ELR (cell line): Measurements from ENCODE around the gene EVI5.

ENCODE experiments used
- DNase-seq: peaks from one replicate; pipeline ENCODE4 v3.0.0-alpha.2; 2015; ENCODE audit warnings: low read depth

Gene EVI5

DNA sequence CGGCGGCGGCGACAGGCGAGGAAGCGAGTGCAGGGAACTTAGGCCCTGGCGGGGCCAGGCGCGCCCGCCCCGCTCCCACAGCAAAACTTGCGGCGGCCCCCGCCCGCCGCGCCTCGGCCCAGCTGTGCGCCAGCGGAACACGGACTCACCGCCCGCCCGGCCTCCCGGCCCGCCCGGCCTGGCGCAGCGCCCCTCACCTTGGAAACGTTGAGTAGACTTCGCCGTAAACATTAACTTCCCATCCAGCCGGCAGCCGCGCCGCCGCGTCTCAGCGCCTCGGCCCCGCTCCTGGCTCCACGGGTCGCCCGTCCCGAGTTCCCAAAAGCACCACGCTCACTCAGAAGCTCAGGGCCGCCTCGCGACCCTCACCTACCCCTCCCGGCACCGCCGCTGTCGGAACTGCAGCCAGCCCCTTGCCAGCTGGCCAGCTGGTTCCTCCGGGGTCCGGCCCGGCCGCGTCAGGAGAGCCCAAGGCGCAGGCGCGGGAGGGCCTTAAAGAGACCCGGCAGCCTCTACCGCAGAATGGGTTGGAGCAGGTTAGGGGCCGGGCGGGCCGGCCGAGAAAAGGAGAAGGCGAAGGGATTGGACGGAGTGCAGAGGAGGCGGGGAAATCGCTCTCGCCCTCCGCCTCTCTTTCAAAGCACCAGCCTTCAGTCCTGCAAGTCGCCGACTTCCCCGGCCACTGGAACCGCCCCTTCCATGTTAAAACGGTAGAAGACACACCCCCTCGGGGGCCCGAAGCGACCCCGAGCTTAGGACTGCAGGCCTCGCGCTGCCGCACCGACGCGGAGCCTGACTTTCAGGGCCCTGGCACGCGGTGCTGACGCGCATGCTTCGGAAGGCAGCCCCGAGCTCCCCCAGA, at the start of gene EVI5:
EVI5 (minus strand) TSS at position 470 of the 862 bp plus-strand sequence. CDS start 48,562 bp downstream, outside the sequence.
- peak; percentile 97 for DNase-seq

DNA sequence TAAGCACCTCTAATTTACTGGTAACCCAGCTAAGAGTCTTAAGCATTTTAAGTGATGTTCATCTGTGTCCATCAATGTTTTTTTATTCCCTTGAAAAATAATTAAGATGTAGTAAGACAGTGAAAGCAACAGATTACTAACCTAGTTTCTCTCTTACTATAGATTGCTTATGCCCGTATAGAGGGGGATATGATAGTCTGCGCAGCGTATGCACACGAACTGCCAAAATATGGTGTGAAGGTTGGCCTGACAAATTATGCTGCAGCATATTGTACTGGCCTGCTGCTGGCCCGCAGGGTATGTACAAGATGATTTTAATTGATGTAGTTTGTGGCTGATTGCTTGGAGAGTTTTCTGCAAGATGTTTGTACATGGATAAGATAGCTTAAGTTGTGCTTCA, 49.7 kb upstream of the EVI5 start:
- DNase-seq, result no peak

DNA sequence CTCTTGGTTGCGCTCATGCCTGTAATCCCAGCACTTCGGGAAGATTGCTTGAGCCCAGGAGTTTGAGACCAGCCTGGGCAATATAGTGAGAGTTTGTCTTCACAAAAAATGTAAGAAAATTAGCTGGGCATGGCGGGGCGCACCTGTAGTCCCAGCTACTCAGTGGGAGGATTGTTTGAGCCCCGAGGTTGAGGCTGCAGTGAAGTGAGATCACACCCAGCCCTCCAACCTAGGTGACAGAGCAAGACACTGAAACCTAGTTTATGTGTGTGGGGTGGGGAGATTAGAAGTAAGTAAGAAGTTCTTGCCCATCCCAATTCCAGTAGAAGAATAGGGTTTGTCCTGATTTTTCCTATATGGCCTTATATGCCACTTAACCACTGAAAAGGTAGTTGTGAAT, 48.9 kb upstream of the EVI5 start:
- no peak for DNase-seq

DNA sequence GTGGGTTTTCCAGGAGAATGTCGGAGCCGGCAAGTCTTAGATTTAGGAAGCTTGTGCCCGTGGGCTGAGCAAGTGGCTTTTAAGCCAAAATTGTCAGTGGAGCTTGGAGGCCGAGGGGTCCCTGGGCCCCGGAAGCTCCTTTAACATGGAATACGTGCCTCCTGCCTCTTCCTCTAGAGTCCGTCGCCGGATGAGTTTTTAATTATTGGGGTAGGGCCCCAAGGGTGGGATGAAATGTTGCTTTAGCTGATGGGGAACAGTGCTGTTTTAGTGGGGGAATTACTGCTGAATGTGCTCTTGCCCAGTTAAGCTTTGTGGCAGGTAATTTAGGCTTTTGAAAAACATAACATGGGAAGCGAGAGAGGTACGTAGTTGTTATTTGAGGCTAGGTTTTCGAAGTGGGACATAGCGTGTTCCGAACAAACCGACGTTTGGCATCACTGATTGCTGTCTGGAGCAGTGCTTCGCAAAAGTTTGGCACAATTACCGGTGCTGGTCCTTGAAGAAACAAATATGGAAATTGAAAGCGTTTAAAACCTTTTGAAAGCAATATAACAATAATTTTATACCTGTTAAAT, 47.7 kb upstream of the EVI5 start:
- no peak for DNase-seq

DNA sequence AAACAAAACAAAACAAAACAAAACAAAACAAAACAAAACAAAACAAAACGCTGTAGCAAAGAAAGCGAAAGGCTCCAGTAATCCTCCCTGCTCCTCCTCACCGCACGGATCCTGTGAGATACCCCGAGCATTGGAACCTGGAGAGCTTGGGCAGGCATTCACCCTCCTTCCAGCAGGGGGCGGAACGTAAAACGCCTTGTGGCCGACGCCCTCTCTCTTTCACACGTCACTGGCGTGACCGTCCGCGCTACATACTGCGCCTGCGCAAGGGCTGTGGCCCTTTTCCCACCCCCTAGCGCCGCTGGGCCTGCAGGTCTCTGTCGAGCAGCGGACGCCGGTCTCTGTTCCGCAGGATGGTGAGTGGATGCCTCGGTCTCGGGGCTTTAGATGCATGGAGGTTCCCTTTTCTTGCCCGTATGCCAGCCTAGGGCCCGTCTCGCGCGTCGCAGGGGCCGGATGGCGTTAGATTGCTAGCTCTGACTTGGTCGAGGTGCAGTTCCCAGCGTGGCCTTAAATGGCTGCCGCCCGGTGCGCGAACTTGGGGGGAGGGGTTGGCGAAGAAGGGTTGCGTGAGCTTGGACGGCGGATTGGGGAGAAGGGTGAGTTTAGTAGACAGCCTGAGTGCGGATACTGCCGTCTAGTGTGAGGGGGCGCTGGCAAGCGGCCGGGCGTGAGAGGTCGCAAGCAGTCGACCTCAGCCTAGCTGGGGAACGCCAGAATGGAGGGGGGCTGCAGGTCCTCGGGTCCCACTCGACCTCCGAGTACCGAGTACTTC, 47.0 kb upstream of the EVI5 start, which contains the start of gene RPL5:
RPL5 (plus strand) TSS at position 279 of the 775 bp plus-strand sequence; CDS start at position 354, 75 bp downstream.
- peak; percentile 98 for DNase-seq

DNA sequence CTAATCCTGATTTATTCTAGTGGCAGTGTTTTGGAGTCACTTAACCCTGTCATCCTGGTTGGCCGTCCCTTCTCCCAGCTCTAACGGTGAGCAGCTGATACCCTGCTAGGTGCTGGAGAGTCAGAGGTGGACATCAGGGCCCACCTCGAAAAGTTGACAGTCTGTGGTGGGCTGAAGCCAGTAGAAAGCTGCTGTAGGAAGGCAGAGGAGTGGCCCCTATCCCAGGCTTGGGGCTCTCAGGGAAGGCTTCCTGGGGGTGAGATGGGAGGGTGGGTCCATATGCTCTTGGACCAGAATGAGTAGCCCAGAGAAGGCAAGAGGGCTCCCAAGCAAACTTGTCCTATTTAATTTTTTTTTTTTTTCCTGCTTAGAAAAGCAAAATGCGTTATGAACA, 46.5 kb upstream of the EVI5 start:
- no peak for DNase-seq

DNA sequence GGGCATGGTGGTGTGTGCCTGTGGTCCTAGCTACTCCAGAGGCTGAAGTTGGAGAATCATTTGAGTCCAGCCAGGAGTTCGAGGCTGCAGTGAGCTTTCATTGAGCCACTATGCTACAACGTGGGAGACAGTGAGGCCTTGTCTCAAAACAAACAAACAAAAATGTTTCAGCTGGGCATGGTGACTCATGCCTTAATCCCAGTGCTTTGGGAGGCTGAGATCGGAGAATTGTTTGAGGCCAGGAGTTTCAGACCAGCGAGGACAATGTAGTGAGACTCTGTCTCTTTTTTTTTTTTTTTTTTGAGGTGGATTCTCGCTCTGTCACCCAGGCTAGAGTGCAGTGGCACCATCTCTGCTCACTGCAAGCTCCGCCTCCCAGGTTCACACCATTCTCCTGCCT, 41.9 kb upstream of the EVI5 start:
- peak; percentile 61 for DNase-seq

DNA sequence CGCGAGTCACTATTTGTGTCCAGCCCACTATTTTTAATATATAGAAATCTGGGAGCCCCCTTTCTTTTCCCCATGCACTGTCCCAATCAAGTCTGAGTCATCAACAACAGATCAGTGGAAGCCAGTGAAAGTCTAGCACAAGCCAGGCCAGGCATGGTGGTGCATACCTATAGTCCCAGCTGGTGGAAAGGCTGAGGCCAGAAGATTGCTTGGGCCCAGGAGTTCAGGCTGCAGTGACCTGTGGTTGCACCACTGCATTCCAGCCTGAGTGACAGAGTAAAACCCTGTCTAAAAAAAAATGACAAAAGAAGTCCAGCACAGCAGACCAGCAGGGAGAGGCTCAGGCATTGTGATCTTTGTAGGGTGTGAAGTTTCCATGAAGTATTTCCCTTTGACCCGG, 38.0 kb upstream of the EVI5 start:
- DNase-seq, result peak; percentile 40

DNA sequence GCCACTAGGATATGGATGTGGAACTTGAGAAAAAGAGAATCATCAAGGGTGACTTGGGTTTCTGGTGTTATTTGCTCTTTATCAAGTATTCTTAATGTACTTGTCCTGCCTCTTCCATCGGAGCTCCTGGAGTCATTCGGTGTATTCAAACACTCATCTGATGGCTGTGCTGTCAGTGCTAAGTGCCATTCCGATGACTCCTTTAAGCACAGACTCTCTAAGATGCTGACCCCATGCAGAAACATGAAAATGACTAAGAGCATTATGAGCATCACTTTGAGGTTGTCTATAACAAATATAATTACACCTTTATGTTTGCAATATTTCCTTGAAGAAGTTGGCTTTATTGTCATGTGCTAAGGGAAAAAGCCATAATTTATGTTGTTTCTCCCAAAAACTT, 35.6 kb upstream of the EVI5 start:
- DNase-seq, result peak; percentile 48

DNA sequence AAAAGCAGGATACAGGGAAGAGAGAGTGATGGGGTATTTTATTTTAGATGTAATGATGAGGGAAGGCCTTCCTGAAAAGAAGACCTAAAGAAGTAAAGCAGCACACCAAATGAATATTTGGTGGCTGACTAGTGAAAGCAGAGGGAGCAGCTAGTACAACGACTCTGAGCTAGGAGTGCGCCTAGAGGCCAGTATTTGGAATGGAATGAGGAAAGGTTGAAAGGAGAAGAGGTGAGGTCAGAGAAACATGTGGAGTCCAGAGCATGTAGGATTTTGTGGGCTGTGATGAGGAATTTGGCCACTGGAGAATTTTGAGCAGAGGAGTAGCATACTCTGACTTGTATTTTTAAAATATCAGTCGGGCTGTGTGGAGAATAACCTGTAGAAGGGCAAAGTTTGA, 35.1 kb upstream of the EVI5 start:
- no peak for DNase-seq

DNA sequence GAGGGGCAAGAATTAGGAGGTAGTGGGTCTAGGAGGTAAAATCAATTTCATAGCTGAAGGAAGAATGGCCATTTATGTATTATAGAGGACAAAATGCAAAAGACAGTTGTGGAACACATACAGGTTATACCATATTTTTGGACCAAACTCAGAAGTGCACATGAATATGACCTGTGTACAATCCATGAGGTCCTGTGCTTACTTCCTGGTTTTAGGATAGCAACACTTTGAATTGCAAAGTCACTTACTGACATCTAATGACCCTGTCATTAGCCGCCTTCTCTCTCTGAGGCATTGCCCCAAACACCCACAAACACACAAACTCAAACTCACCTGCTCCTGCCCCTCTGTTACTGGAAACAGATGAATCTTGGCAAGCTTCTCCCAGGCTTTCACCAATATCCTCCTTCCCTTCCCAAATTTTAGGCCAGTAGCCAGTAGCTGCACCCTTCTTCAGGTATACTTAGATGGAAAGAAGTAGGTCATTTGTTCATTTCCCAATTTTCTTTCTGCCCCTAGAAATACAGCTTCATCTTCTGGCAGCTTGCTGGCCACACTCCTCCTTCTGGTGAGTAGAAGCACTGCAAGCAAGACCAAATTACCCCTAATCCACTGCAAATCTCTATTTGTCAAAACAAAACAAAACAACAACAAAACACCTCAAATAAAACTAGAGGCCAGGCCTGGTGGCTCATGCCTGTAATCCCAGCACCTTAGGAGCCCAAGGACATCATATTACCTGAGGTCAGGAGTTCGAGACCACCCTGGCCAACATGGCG, 33.3 kb upstream of the EVI5 start:
- peak; percentile 63 for DNase-seq

DNA sequence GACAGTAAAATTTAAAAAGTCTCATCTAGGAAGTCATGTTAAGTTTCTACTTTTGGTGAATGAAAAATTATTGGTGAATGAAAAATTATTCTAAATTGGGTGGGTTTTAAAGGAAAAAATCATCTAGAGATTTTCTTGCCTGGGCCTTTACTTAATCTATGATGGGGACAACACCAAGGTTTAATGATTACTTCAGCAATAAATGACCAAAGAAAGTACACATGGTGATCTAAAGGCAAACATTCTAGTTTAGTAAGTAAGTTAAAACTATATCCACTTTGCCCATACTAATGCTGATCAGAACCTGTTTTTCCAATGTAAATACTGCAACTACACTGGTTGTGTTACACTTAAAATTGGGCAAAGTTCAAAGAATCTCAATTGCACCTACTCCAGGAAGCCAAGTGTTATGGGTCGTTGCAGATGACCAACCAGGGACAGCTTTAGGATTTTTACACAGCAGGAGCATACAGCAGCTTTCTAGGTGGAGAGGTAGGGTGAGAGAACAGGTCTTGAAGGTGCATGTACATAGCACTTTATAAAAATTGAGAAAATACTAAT, 32.3 kb upstream of the EVI5 start:
- no peak for DNase-seq

DNA sequence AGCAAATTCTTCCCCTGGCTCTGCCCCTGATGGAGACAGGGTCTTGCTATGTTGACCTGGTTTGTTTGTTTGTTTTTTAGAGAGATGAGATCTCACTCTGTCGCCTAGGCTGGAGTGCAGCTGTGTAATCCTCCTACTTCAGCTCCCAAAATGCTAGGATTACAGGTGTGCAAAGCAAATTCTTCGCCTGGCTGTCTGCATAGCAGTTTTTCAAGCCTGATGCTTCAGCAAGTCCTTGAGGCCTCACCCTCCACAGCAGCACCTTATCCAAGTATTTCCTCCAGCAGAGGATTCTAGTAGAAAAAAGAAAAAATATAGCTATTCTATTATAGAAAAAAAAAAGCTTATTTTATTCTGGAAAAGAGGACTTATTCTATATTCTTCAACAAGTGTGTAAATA, 31.8 kb upstream of the EVI5 start:
- DNase-seq, result no peak

DNA sequence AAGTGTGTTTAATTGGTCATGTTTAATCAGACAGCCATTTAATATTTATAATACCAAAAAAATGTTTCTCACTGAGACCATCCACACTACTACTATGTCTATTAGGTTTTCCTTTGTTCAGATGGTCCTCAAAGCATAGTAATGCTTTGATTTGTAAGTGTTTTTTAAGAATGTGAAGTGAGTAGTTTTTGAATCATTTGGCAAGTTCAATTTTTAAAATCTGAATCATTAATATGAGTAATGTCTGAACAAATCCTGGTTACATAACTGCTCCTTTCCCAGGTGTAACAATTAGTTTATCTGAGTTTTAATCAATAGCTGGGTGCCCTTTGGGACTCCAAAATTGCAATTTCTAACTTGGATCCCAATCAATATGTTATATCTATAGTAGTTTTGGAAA, 23.5 kb upstream of the EVI5 start:
- DNase-seq, result peak; percentile 70

DNA sequence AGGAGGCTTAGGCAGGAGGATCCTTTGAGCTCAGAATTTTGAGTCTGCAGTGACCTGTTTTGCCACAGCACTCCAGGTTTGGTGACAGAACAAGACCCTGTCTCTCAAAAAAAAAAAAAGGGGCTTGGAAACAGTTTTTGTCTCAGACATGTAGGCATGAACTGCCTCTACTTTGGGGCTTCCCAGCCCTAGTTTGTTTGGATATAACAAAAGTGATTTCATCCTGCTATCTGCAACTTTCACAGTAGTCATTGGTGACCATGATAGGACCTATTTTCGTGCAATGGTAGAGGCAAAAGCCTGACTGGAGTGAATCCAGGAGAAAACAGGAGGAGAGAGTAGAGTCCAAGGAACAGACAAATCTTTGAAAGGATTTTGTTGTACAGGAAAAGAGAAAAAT, 20.3 kb upstream of the EVI5 start:
- DNase-seq, result no peak

DNA sequence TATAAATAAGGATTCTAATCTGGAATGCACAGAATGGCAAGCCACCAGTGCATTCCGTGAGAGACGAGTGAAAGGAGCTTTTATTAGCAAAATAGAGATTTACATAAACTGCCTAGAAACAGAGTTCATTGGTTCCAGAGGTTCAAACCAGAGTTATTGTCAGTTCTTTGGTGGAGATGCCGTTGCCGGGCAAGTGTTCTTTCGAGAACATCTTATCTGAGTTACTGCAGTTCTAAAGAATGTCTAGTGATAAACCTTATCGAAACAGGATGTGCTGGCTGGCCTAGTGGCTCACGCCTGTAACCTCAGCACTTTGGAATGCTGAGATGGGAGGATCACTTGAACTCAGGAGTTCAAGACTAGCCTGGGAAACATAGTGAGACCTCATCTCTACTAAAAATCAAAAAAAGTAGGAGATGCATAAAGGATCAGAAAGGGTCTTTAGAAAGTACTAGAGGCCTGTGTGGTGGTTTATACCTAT, 19.9 kb upstream of the EVI5 start:
- peak; percentile 98 for DNase-seq

DNA sequence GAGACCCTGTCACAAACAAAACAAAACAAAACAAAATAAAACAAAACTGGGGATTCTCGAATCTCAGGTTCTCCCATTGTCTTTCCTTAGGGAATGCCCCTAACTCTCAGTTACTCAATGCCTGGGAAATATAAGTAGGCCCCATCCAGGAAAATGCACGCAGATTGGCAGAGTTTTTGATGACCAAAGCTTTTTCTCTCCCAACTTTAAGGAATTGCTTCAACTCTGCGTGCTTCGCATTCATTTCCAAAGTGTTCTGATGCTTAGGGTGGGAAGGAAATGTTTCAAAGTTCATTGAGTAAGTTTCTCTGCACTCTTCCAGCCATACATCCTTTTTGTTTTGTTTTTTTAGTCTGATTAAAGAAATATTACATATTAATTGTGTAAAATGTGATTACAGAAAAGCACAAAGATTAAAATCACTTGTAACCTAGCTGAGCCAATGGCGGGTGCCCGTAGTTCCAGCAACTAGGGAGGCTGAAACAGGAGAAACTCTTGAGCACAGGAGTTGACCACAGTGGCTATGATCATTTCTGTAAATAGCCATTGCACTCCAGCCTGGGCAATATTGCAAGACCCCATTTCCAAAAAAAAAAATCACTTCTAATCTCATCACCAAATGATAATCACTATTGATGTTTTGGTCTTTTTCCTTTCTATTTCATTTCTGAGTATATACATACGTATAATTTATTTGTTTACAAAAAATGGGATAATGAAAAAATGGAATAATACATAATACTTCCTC, 18.4 kb upstream of the EVI5 start:
- DNase-seq, result no peak

DNA sequence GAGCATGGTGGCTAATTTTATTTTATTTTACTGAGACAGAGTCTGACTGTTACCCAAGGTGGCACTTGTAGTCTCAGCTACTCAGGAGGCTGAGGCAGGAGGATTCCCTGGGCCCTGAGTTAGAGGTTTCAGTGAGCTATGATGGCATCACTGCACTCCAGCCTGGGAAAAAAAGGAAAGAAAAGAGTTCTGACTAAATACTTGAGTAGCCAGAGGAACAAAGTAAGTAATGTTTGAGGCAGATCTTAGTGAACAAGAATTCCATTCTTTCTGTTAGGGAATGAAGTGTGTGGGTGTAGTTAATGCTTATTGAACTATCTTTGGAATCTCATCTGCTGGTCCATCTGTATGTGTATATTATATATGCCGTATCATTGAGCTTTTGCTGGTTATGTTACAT, 13.1 kb upstream of the EVI5 start:
- no peak for DNase-seq

DNA sequence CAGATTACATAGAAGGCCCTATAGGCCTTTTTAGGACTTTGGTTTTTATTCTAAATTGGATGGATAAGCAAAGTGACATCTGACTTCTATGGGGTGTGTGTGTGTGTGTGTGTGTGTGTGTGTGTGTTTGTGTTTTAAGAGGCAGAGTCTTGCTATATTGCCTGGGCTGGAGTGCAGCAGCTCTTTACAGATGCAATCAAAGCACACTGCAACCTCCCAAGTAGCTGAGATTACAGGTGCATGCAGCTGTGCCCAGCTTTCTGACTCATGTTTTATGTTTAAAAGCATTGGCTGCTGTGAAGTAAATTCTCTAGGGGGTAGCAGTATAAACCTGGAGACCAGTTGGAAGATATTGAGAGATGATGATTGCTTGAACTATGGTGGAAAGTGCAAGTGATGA, 12.4 kb upstream of the EVI5 start:
- no peak for DNase-seq

DNA sequence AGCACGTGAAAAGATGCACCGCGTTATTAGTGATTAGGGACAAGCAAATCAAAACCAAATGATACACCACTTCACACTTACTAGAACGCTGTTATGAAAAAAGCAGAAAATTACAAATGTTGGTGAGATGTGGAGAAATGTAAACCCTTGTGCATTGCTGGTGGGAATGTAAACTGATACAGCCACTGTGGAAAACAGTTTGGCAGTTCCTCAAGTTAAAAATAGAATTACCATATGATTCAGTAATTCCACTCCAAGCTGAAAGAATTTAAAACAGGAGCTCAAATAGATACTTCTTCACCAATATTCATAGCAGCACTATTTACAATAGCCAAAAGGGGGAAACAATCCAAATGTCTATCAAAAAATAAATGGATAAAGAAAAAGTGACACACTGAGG, 10.3 kb upstream of the EVI5 start:
- DNase-seq, result no peak

DNA sequence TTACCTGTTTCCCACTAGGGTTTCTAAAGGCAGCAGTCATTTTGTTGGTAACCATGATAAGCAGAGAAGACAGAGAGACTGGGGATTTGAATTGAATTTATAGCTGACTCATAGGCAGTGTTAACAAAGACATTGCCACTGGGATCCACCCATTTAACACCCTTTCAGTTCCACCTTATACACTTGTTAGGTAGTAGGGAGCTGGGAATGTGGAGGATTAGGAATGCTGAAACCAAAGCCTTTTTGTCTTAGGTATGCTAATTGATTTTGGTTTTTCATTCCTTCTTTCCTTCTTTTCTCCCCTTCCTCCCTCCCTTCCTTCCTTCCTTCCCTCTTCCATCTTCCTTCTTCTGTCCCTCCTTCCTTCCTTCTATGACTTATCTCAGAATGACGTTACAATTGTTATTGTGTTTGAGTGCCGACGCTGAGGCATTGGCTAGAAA, 7.5 kb upstream of the EVI5 start:
- DNase-seq, result no peak
